HG02759 (cell line): ENCODE data around the gene VAPA.
"Not testable (repeated sequence)": the region's sequence is repeated elsewhere in the genome, so short reads cannot be mapped to it uniquely, and the experiment has no call there.

Source experiments
- ATAC-seq: cut with Tn5 transposase; IDR thresholded peaks from one replicate; pipeline ENCODE4 v1.9.1; 2021; ENCODE audit warnings: mild to moderate bottlenecking, moderate library complexity; ENCODE audit not compliant: unreplicated experiment

The VAPA gene

DNA sequence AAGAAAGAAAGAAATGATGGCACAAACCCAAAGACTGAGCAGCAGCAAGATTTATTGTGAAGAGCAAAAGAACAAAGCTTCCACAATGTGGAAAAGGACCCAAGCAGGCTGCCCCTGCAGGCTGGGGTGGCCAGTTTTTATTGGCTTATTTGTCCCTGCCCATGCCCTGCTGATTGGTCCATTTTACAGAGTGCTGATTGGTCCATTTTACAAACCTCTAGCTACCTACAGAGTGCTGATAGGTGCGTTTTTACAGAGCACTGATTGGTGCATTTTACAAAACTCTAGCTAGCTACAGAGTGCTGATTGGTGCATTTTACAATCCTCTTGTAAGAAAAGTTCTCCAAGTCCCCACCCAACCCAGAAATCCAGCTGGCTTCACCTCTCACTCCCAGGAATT is 1.5 kb upstream of the VAPA start:
- not testable (repeated sequence) for ATAC-seq

GRCh38 chr18:9913151-9913525 is 678 bp upstream of the VAPA start:
- no peak for ATAC-seq

DNA sequence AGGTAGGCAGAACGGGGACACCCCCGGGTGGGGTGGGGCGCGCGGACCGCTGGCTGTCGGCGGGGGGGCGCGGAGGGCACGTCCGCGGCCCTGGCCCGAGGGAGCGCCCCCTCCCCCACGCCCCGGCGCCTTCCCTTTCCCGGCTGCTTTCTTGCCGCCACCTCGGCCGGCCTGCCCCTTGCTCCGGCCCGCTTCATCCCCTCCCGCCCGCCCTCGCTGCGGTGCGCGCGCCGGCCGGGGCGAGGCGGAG is 443 bp downstream of the VAPA start:
- no peak for ATAC-seq

- peak; percentile 40 for ATAC-seq
Observed at GRCh38 chr18:9914584-9915290, 921 bp downstream of the VAPA start.

DNA sequence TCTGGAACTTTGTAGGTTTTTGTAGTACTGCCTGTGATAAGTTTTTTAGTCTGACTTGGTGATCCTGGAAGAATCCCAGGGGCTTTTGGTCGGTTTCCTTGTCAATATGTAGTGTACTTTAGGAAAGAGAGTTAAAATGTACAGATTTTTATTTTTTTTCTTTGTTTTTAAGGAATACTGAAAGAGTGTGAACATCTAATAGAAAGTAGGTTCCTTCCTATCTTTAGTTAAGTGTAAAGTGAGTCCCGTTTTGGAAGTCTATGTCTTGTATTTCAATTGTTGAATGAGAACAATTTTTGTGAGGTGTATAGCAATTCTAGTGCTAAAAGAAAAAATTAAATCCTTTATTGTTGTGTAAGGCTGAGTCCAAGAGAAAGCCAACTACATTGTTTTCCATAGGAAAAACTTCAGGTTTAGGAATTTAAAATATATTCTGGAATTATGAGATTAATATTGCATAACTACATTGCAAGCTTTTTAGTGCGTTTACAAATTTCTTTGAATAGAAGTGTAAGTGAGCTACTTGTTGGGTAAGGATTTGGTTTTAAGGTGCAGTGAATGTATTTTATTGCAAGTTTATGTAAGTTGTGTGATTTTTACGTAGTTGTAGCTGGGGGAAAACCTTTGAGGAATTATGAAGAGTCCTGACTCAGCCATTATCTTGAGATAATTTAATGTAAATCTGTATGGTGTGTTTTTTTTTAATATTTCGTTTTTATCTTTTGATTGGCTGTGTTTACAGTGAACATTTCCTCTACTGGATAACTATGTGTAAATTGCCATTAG is 1.7 kb downstream of the VAPA start:
- no peak for ATAC-seq

GRCh38 chr18:9916077-9916639 is 2.3 kb downstream of the VAPA start:
- no peak for ATAC-seq

GRCh38 chr18:9916808-9917207 is 3.0 kb downstream of the VAPA start:
- no peak for ATAC-seq

DNA sequence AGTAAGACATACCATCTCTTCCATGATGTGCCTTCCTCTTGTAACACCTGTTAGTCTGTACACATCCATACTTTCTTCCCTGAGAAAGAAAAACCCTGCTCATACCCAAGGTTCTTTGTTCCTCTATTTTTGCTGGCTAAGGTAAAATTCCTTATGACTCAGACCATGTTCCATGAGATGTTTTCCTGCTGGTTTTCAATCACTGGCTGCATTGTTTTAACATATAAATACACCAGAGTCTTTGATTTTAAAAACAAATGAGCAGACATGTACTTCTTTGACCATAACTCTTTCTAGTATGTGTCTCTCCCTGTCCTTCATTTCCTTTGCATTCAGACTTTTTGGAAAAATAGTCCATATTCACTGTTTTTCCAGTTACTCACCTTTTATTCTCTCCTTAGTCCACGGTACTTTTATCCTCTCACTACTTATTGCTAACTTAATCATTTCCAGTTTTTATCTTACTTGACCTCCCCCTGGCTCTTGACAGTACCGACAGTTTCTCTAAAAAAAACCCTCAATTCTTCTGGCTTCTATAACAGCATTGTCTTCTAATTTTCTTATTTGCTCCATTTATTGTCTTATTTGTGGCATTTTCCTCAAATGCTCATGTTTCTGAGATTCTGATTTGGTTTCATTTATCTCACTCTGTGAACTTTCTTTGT is 4.3 kb downstream of the VAPA start:
- ATAC-seq = no peak

DNA sequence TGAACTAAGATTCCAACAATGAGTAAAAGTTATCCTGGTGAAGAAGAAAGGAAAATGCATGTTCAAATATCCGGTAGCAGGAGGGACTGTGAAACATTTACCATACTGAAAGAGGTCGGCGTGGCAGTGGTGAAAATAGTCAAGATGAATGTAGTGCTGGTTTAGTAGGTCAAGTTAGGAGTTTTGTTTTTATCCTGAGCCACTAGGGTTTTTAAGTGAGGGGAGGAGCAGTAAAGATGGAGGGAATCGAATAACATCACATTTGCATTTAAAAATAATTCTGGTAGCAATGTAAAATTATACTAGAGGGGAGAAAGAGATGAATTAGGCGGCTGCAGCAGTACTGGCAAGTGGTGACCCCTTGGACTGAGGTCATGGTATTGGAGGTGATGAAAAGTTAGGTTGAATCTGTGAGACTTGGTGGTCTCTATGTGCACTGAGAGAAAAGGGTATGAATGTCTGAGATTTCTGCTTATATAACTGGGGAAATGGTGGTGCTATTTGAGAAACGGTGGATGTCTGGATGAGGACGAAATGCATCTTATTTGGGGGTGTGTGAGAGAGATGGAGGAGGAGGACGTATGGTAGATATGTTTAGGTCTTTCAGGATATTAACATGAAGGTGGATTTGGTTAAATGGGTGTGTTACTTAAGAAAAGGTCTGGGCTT is 5.9 kb downstream of the VAPA start:
- no peak for ATAC-seq

DNA sequence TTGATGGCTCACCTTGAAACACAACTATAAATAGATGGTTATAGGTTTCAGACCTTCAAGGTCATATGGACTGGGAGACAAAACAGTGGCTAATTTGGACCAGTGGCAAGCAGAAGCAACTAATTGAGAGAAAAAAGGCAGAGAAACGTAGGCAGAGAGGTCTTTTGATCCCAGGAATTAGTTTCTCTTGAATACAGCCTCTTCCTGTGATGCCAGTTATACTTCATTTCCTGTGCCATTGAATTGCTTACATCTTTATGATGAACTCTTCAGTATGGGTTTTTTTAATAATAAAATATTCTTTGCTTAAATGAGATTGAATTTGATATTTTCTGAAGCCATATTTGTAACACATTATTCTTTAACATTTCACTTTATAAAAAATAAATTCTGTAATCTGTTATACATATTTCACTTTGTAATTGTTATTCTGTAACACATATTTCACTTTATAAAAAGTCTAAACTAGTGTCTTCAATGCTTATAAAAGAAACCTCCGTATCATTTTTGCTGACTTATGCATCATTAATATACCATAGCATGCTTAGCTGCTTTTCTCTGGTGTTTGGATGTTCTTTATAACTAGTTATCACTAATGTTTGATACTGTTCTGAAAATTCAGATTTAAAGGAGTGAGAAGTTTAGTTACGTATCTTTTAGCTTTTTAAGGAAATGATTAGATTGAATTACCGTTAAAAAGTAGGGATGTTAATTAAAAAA is 8.9 kb downstream of the VAPA start:
- ATAC-seq = no peak

DNA sequence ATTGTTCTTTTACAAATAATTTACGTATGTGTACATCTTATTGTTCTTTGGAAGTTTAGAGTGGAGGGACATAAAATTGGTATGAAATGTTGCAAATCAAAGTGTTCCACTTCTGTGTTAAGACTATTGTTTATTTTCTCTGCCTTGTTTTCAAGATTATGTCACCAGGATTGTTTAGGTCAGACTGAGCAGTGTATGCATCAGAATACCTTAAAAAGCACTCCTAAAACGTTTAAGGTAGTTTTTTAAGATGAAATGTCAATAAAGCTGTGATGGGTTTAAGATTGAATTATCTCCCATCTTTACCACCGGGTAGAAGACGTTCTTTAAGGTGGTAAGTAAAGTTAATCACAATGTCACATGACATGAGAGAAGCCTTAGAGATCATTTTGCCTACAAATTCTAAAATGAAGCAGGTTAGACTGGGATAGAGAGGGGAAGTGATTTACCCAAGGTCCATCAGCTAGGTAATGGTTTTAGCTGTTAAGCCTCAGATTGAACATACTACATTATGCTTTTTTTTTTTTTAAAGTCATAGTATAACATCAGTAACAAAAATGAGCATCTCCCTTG is 10.6 kb downstream of the VAPA start:
- ATAC-seq = no peak

- no peak for ATAC-seq
Observed at GRCh38 chr18:9925369-9925768, 11.6 kb downstream of the VAPA start.

DNA sequence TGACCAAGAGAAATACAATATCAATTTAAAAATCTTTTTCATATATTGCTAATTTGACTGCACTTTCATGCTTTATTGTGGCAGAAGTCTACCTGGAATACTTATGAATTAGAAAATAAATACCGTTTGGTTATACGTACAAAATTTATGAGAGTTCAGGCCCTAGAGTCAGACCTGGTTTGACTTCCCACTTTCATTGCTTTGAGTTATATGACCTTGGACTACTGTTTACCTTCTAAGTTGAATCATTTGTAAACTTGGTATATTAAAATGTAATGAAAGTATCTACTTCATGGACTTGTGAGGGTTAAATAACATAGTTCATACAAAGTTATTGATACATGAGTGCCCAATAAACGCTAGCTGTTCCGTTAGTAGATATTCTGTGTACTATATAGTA is 12.0 kb downstream of the VAPA start:
- ATAC-seq = no peak

DNA sequence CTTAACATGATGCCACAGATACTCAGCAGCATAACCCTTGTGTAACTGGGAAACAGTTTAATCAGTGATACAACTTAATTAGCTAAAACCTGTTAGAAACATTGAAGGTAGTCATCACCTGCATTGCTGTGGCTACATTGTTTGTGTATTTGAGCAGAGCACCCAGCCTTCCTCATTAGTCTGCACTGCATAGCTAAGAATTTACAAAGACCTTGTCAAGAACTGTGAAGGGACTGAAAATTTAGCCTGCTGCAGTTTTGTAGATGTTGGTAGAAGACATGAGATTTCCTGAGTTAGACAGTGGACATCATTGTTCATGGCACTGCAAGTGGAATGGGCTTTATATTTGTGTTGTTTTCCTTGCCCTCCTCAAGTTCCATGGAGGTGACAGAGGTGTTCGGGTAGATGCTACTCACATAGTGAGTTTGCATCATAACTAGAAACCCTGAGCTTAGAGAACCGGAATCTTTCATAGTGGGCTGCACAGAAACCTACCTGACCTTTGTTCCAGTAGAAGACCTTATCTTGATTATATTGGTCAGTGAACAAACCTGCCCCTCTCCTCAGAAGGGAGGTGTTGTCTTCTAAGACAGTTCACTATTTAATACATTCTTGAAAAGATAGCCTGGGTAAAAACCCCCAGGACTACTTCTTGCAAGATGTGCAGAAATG is 12.5 kb downstream of the VAPA start:
- ATAC-seq = peak; percentile 59

- no peak for ATAC-seq
Observed at GRCh38 chr18:9926977-9927376, 13.2 kb downstream of the VAPA start.

- ATAC-seq = no peak
Observed at GRCh38 chr18:9927392-9928063, 13.7 kb downstream of the VAPA start.

GRCh38 chr18:9928646-9929259 is 14.9 kb downstream of the VAPA start:
- ATAC-seq = no peak

DNA sequence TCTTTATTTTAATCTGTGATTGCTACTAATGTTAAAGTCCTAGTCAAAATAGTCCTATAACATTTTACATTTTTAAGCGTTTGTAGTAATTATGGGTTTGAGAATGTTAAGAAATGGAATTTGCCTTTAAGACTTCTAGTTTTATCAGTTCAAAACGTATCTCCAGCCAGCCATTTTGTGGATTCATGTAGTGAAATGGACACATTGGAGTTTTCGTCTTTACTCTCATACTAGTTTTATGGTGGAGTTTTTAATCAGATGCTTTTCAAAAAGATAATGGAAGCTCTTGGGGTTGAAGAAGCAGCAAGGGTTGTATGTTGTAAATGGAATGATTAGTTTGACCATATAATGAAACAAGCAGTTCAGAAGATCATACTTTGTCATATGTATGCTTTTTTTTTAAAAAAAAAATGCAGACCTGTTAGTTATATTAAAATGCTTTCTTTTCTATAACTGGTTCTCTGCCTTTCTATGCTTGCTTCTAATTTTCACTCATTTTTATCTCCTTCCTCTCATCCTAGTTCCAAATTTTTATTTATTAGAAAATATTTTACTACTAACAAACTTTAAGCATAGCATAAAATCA is 16.6 kb downstream of the VAPA start:
- no peak for ATAC-seq

DNA sequence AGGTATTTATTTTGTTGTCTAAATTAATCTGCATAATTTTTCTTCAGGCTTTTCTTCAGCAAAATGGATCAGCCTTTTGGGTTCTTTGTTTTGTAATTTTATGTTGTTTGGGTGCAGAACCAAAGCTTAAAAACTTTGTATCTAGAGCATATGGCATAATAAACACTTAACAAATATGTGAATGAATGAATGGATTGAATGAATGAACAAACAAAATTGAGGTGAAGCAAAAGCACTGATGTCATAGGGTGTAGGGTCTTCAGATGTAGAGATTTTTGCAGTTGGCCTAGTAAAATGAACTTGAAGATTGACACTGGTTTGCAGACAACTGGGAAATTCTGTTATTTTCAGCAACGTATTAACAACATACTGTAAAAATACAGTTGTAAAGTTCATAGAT is 17.3 kb downstream of the VAPA start:
- no peak for ATAC-seq
